ENCODE results near the gene MTCL1. TPM values are rescaled to one million over a fixed set of nuclear protein-coding genes. Genes with fewer than 3 reads are reported as not detected.

Gene MTCL1
- total RNA-seq, 1 donor: 59.6 TPM

GRCh38 chr18:8803063-8803795 lies 97.9 kb downstream of the MTCL1 start:
- no peak for TF ChIP-seq CTCF (IDR thresholded peaks at IDR 0.05; ENCODE audit: insufficient read depth, low read depth, low read length)
- no peak for DNase-seq (ENCODE audit: low read depth)
- H3K4me3 ChIP-seq (ENCODE audit: low read depth, low read length): no peak overlapping the region

- no peak overlapping the region for H3K4me3 ChIP-seq (ENCODE audit: low read depth, low read length)
- no peak for TF ChIP-seq CTCF (IDR thresholded peaks at IDR 0.05; ENCODE audit: insufficient read depth, low read depth, low read length)
- DNase-seq (ENCODE audit: low read depth): no peak
Measured at GRCh38 chr18:8803957-8804356, 98.6 kb downstream of the MTCL1 start.

GRCh38 chr18:8805552-8805951 lies 100.2 kb downstream of the MTCL1 start:
- peak; percentile 87 for DNase-seq (ENCODE audit: low read depth)
- no peak overlapping the region for H3K4me3 ChIP-seq (ENCODE audit: low read depth, low read length)
- TF ChIP-seq CTCF (IDR thresholded peaks at IDR 0.05; ENCODE audit: insufficient read depth, low read depth, low read length): no peak

GRCh38 chr18:8806100-8806797 lies 100.9 kb downstream of the MTCL1 start:
- no peak for DNase-seq (ENCODE audit: low read depth)
- H3K4me3 ChIP-seq (ENCODE audit: low read depth, low read length): no peak overlapping the region
- no peak for TF ChIP-seq CTCF (IDR thresholded peaks at IDR 0.05; ENCODE audit: insufficient read depth, low read depth, low read length)

GRCh38 chr18:8806798-8807487 lies 101.6 kb downstream of the MTCL1 start:
- no peak for TF ChIP-seq CTCF (IDR thresholded peaks at IDR 0.05; ENCODE audit: insufficient read depth, low read depth, low read length)
- no peak for DNase-seq (ENCODE audit: low read depth)
- H3K4me3 ChIP-seq (ENCODE audit: low read depth, low read length): no peak overlapping the region

- TF ChIP-seq CTCF (IDR thresholded peaks at IDR 0.05; ENCODE audit: insufficient read depth, low read depth, low read length): no peak
Measured at GRCh38 chr18:8807488-8807805, 102.1 kb downstream of the MTCL1 start.

More at GRCh38 chr18:8807488-8807805, 102.1 kb downstream of the MTCL1 start:
- H3K4me3 ChIP-seq (ENCODE audit: low read depth, low read length): no peak overlapping the region
- DNase-seq (ENCODE audit: low read depth): no peak

Measured in fibroblast of villous mesenchyme (primary cell).